ENCODE data around the gene PDGFRB. TPM values are rescaled to one million over a fixed set of nuclear protein-coding genes. Genes with fewer than 3 reads are reported as not detected.
A peak's percentile ranks its signal among the peaks of the same experiment; 100 is the strongest.

The PDGFRB gene
- total RNA-seq, 1 experiment from 2014 or later: 0.34 TPM

GRCh38 chr5:150130493-150130922 lies 25.1 kb downstream of the PDGFRB start (continued):
- TF ChIP-seq POLR2AphosphoS5 (IDR thresholded peaks at IDR 0.05; ENCODE audit: low read depth, low read length) (no peak), ZBTB33 (IDR thresholded peaks at IDR 0.05; ENCODE audit: extremely low read depth, insufficient replicate concordance, low read length) (no peak)

DNA sequence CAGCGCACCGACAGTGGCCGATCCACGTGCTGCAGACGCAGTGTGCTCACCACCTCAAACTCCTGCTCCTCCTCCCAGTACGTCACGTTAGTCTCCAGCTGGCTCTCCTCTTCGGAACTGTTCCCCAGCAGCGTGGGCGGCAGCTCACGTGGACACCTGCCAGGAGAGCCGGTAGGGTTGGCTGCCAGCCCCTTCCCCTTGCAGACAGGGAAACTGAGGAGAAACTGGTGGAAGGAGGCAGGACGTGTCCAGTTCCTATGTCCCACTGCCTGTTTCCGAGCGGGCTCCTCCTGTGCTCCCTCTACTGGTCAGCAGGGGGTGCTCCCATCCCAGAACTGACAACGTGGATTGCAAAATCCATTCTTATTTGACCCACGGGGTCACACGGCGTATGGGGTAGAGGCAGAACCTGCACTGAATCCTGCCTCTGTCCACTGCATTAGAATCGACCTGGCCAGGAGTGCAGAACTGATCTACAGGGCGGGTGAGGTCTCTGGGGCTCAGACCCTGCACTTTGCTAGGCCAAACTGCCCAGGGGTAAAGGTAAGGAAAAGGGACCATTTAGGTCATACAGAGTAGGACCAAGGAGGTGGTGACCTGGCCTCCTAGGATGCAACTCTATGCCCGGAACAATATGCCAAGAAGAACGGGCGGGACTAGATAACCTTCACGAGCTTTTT lies 25.7 kb downstream of the PDGFRB start:
- Histone ChIP-seq H3K9me3 (ENCODE audit: control insufficient read depth in 1 of 2, insufficient read depth in 1 of 2, low read depth in 1 of 2, low read length in 2 of 2) (no peaks in the 10 kb centered on the region), H3K27ac (ENCODE audit: low read depth, low read length) (no peak overlapping the region), H3K79me2 (ENCODE audit: insufficient read depth, low read length) (no peaks in the 10 kb centered on the region), H3K4me3 (replicated peaks in 1 of 2; ENCODE audit: low read depth in 1 of 2, low read length in 2 of 2) (peak overlapping the region in 1 of 2 experiments; percentile 25; a peak in 1 of 4 replicates), H3K4me2 (ENCODE audit: low read length) (peak overlapping the region; percentile 70), H3K27me3 (ENCODE audit: insufficient read depth, low read length) (no peaks in the 10 kb centered on the region), H3K9me2 (ENCODE audit: insufficient read depth) (no peaks in the 10 kb centered on the region), H3K9ac (ENCODE audit: low read length) (no peak overlapping the region), H3K36me3 (ENCODE audit: control insufficient read depth in 1 of 2, insufficient read depth in 2 of 2, low read length in 2 of 2) (no peaks in the 10 kb centered on the region), H2AFZ (ENCODE audit: low read depth, low read length, poor library complexity, severe bottlenecking) (peak overlapping the region; percentile 36), H3K4me1 (ENCODE audit: control insufficient read depth in 1 of 2, insufficient read depth in 2 of 2, low read length in 2 of 2) (peaks cover 0 to 9% of the 10 kb centered on the region in 2 experiments; a peak in 1 of 4 replicates), H4K20me1 (ENCODE audit: insufficient read depth) (no peaks in the 10 kb centered on the region)
- ChIA-PET CTCF (interaction anchor here (1.2 kb wide), 1 partner anchor 14 kb away, joined by 3 read pairs; no protein-coding TSS in a partner anchor), RAD21 (ENCODE audit: low non-redundant PET in 1 of 2, low total read pairs in 2 of 2, uncharacterized antibody in 2 of 2, unreplicated experiment in 2 of 2) (no interaction called here), POLR2A (no interaction called here)
- DNase-seq (ENCODE audit: low read depth, low spot score) (peak; percentile 43), ATAC-seq (peak; percentile 96)
- intact Hi-C loops (cut with micrococcal nuclease): loop anchor here (1.0 kb wide), 4 partner anchors 45 to 306 kb away; no protein-coding TSS in a partner anchor
- no TSS peak for BruUV-seq (replicated peaks)
- TF ChIP-seq, protein P1, sequence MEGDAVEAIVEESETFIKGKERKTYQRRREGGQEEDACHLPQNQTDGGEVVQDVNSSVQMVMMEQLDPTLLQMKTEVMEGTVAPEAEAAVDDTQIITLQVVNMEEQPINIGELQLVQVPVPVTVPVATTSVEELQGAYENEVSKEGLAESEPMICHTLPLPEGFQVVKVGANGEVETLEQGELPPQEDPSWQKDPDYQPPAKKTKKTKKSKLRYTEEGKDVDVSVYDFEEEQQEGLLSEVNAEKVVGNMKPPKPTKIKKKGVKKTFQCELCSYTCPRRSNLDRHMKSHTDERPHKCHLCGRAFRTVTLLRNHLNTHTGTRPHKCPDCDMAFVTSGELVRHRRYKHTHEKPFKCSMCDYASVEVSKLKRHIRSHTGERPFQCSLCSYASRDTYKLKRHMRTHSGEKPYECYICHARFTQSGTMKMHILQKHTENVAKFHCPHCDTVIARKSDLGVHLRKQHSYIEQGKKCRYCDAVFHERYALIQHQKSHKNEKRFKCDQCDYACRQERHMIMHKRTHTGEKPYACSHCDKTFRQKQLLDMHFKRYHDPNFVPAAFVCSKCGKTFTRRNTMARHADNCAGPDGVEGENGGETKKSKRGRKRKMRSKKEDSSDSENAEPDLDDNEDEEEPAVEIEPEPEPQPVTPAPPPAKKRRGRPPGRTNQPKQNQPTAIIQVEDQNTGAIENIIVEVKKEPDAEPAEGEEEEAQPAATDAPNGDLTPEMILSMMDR (IDR thresholded peaks at IDR 0.05 in 2 of 3, conservative IDR thresholded peaks at IDR 0.05 in 1 of 3; ENCODE audit: borderline replicate concordance in 1 of 3, insufficient read depth in 1 of 3, low read depth in 2 of 3, low read length in 2 of 3): peak; percentile 91 to 94 (median 94)
- no peak for TF ChIP-seq REST (IDR thresholded peaks at IDR 0.05; ENCODE audit: low read depth)
- TF ChIP-seq CEBPB (IDR thresholded peaks at IDR 0.05; ENCODE audit: low read depth): peak; percentile 98
- no peak for TF ChIP-seq SIN3A (IDR thresholded peaks at IDR 0.05; ENCODE audit: low read depth)
- TF ChIP-seq RAD21 (IDR thresholded peaks at IDR 0.05; ENCODE audit: low read depth): peak; percentile 97
- no peak; the same call in 1 of the 2 replicates for TF ChIP-seq EGR1 (IDR thresholded peaks at IDR 0.05; ENCODE audit: low read depth)
- TF ChIP-seq EZH2phosphoT487 (IDR thresholded peaks at IDR 0.05; ENCODE audit: borderline replicate concordance): no peak
- no peak for TF ChIP-seq FOSL1 (IDR thresholded peaks at IDR 0.05; ENCODE audit: low read depth)
- no peak for TF ChIP-seq JUND (IDR thresholded peaks at IDR 0.05)
- TF ChIP-seq MAX (IDR thresholded peaks at IDR 0.05): peak; percentile 72
- TF ChIP-seq CBX3 (IDR thresholded peaks at IDR 0.05; ENCODE audit: low read depth): no peak
- no peak for TF ChIP-seq TCF7L2 (IDR thresholded peaks at IDR 0.05; ENCODE audit: borderline replicate concordance, extremely low read depth, insufficient read depth, insufficient read length)
- no peak for TF ChIP-seq EZH2 (IDR thresholded peaks at IDR 0.05)
- no peak for TF ChIP-seq ZFX (IDR thresholded peaks at IDR 0.05)

Data from HCT116 (cell line).